Measurements from ENCODE around the gene LCNL1.
A peak's percentile ranks its signal among the peaks of the same experiment; 100 is the strongest.

LCNL1 gene

DNA sequence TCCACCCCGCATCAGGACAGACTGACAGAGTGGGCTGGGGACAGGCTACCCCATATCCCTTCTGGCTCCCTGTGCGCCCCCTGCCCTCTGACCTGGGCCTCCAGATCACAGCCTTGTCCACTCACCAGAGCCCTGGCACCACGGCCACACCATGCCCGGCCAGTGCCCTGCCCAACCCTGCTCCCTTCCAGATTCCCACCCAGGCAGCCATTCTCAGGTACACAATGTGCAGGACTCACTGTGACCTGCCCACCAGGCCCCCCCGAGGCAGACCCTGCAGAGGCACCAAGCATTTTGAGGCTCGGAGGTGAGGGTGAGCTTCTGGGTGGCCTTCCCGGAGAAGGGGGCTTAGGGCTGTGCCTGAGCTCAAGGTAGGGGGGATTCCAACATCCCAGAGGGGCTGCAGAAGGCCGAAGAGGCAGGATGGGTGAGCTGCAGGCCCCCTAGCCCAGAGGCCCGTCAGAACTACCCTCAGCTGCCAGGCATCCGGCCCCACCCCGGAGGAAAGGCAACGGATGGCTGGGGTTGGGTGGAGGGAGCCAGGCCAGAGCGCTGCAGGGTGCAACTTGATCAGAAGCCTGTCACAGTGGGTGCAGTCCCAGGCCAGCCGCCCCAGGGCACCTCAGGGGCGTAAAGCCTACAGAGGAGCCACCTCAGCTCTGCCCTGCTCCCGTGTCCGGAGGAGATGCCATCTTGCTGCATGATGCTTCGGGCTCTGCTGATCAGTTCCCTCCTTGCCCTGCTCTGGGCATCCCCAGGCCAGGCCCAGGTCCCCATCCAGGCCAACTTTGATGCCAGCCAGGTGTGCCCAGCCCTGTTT is at the start of gene LCNL1:
TSS of gene LCNL1 (plus strand) at position 762 of the 820 bp plus-strand sequence. CDS start 594 bp downstream, outside the sequence.
- DNase-seq: no peak

GRCh38 chr9:136934277-136934676 is 48.5 kb upstream of the LCNL1 start:
- no peak for DNase-seq

DNA sequence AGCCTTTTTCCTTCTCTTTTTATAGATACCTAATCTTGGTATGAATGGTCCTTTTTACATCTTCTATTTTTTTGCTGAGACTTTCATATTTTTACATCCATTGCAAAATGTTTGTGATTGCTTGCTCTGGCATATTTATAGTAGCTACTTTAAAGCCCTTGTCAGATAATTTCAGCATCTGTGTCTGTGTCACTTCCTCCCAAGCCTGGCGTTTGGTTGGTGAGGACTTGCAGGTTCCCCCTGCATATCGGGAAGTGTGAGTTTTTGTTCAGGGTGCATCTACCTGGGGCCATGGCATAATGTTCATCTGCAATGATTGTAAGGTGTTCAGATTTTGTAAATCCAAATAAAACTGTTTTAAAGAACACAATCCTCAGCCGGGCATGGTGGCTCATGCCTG is 47.1 kb upstream of the LCNL1 start:
- no peak for DNase-seq

GRCh38 chr9:136936645-136937170 is 46.1 kb upstream of the LCNL1 start:
- DNase-seq: no peak

DNA sequence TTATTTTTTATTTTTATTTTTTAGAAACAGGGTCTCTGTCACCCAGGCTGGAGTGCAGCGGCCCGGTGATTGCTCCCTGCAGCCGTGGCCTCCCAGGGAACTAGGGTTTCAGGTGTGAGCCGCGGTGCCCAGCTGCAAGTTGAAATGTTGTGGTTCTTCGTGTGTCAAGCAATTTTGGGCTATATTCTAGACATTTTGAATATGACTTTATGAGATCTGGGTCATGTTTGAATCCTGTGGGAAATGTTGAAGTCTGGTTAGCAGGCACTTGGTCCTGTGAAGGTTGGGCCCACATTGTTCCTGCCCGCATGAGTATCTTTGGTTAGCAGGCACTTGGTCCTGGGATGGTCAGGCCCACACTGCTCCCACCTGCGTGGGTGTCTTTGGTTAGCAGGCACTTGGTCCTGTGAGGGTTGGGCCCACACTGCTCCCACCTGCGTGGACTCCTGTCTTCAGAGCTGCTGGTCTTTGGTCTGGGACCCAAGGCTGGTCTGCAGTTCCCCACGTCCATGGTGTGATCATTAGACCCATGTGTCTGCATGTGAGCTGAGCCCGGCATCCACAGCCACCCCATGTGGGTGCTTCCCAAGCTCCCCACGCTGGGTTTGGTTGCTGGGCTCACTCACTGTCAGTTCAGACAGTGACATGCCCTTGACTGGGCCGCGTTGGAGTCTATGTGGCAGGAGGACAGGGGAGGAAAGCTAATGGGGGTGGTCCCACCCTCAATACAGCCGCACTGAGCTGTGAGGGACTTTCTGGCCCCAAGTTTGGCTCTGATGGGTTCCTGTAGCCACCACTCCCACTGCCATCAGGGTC is 45.4 kb upstream of the LCNL1 start:
- DNase-seq: no peak

- no peak for DNase-seq
Observed at GRCh38 chr9:136939431-136939995, 43.3 kb upstream of the LCNL1 start.

- DNase-seq: no peak
Observed at GRCh38 chr9:136939996-136940525, 42.7 kb upstream of the LCNL1 start.

- DNase-seq: no peak
Observed at GRCh38 chr9:136940526-136941230, 42.1 kb upstream of the LCNL1 start.

DNA sequence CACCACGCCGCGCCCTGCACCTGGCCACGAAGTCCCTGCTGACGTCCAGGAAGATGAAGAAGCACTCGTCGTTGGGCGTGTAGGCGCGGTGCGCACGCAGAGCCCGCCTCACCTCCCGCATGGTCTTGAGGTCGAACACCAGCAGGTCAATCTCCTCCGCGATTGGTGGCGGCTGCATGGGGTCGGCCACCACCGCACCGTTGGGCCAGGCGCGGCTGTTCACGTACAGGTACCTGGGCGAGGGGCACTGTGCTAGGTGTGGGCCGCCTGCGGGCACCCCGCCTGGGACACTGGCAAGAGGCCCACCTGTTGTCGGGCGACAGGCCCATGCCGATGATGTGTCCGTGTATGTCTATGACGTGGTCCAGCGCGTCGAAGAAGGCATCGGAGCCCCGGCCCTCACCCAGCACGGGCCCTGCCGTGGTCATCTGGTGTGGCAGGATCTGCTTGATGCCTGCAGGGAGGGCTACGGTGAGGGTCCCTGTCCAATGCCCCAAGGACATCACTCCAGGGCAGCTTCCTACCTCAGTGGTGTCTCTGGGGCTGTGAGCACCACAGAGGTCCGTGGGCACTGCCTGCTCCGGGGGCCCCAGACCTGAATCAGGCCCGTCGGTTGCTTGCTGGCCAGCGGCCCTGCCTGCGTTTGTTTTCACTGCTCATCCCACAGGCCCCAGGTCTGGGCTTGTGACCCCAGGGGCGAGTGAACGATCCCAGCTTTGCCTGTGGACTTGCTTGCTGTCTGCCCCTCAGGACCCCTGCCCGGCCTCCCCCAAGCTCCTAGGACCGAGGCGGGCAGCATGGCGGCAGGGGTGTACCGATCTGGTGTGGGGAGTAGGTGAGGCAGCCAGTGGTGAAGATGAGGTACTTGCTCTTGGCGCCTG is 41.3 kb upstream of the LCNL1 start:
- DNase-seq: no peak

DNA sequence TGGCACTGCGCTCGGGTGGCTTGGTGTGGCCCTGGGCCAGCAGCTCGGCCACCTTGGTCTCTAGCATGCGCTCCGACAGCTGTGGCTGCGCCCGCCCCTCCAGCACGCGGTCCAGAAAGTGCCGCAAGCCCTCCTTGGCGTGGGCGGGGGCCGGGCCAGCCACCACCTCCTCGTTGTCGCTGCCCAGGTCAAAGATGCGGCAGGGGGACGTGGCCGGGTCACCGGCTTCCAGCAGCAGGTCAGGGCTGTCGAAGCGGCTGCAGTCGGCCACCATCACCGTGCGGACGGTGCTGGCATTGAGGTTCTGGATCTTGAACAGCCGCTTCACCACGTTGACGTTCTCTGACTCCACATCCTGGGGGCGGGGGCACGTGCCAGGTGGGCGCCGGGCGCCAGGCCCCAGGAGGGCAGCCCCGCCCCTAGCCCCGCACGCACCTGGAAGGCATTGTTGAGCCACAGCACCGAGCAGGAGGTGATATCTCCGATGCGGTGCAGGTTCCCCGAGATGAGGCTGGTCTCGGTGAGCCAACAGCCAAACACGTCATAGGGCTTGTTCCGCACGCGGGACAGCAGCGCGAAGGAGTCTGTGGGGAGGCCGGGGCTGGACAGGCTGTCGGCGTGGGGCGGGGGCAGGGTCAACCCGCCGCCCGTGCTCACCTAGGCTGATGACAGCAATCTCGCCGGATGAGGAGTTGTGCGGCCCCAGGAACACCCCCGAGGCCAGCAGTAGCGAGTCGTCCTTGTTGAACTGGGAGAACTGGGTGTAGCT is 40.5 kb upstream of the LCNL1 start:
- no peak for DNase-seq

DNA sequence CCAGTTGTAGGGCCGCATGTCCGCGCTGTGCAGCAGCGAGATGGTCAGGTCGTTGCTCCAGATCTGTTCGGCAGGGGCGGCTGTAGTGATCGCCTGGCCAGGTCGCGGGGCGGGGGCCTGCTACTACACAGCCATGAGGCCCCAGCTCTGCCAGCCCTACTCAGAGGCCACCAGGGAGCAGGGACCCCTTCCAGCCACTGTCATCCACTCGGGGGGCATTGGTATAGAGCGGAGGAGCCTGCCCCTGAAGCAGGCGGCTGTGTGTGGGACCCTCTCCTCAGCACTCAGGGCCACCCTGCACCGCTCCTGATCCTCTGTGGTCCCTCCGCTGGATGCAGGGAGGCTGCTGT is 39.9 kb upstream of the LCNL1 start:
- DNase-seq: no peak

DNA sequence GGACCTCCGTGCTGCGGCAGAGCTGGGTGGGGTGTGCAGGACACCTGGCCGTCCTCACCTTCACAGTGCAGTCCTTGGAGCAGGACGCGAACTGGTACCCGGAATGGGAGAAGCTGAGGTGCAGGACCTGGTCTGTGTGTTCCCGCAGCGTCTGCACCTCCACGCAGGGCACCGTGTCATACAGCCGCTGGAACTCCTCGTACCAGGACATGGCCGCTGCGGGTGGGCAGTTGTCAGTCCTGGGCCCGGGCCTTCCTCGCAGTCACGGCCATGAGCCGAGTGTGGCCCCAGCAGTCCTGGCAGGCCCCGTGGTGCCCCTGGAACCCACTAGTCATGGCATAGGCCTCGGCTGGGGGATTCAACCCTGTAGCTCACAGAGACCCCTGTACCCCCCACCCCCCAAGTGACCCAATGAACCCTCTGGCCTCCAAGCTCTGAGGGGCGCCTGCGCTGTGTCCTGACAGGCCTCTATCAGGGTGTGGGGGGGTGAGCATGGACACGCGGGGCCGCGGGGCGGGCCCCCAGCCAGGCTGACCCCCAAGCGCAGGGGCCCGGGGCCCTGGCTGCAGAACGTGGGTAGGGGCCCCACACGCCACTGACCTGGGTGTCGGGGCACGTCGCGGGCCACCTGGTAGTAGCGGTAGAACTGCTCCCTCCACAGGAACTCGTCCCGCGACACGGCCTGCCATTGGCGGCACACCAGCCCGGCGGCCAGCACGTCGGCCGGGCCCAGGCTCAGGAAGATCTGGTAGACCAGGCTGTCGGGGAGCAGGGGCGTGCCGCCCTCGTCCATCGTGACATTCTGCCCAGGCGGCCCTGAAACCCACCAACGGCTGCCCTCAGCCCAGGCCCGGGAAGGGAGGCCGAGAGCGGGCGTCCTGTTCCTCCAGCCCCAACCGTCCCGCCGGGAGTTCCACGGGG is 39.2 kb upstream of the LCNL1 start:
- peak; percentile 58 for DNase-seq

DNA sequence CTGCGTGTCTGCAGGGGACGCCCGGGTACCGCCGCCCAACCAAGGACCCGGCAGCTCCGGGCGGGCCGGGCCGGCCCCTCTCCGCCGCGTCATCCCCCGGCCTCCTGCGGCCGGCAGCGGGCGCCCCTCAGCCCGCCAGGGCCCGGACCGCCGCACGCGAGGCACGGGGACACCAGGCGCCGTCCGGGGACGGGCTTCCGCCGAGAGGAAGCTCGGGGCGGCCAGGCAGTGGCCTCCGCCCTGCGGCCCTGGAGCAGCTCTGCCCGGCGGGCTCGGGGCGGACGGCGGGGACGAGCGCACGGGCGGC is 38.6 kb upstream of the LCNL1 start:
- DNase-seq: no peak

DNA sequence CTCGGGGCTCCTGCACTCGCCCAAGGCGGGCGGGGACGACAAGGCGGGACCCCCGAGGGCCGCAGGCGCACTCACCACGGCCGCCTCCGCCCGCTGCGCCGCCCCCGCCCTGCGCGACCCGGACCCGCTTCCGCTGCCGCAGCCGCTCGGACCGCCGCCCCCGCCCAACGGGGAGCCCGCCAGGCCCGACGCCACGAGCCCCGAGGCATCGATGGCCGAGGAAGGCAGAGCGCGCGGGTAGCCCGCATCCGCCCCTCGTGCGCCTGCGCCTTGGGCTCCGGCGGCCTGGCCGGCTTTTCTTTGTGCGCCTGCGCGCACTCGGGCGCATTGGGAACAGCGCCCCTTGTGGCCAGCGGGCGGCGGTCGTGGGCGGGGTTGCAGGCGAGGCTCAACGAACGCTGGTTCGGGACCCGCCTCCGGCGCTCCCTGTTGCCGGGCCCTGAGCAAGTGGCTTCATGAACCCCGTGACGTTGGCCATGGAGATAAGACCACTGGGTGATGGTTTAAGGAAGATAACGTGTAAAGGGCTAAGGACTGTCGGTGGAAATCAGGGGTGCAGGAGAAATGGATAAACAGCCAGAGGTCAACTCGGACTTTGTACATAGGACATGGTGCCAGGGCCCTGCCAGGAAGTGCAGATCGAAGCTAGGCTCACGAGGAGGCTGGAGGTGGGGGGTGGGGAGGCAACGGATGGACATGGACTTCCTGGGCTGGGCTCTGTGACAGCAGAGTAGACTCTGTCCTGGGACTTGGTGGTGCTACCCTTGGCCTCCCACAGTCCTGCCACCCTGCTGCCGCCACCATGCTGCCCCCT is 38.1 kb upstream of the LCNL1 start, which contains the start of the genes C8G and FBXW5:
TSS of gene C8G (plus strand) at position 725 of the 814 bp plus-strand sequence. CDS start at position 803, 78 bp downstream.
TSS of gene FBXW5 (minus strand) at position 220 of the 814 bp plus-strand sequence. CDS start 655 bp downstream, outside the sequence.
- peak; percentile 96 for DNase-seq

- no peak for DNase-seq
Observed at GRCh38 chr9:136945333-136946227, 37.2 kb upstream of the LCNL1 start.

- DNase-seq: no peak
Observed at GRCh38 chr9:136946228-136947027, 36.4 kb upstream of the LCNL1 start.

Data from stimulated activated CD8-positive, alpha-beta memory T cell treated with anti-CD3 and anti-CD28 coated beads, Interleukin-4, amount 100 ng/mL, for 48 hours (primary cell).